ENCODE measurements around the gene ZNF514.
A peak's percentile ranks its signal among the peaks of the same experiment; 100 is the strongest.
"Not testable (repeated sequence)": the region's sequence is repeated elsewhere in the genome, so short reads cannot be mapped to it uniquely, and the experiment has no call there.

ZNF514 gene

GRCh38 chr2:95192956-95193355 is 33.3 kb upstream of the ZNF514 start:
- H3K27ac ChIP-seq, result not testable (repeated sequence)
- TF ChIP-seq, protein P1, sequence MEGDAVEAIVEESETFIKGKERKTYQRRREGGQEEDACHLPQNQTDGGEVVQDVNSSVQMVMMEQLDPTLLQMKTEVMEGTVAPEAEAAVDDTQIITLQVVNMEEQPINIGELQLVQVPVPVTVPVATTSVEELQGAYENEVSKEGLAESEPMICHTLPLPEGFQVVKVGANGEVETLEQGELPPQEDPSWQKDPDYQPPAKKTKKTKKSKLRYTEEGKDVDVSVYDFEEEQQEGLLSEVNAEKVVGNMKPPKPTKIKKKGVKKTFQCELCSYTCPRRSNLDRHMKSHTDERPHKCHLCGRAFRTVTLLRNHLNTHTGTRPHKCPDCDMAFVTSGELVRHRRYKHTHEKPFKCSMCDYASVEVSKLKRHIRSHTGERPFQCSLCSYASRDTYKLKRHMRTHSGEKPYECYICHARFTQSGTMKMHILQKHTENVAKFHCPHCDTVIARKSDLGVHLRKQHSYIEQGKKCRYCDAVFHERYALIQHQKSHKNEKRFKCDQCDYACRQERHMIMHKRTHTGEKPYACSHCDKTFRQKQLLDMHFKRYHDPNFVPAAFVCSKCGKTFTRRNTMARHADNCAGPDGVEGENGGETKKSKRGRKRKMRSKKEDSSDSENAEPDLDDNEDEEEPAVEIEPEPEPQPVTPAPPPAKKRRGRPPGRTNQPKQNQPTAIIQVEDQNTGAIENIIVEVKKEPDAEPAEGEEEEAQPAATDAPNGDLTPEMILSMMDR (IDR thresholded peaks at IDR 0.05), result peak; percentile 73

- no peak overlapping the region for H3K27ac ChIP-seq
- TF ChIP-seq, protein P1 (IDR thresholded peaks at IDR 0.05), result no peak
- TF ChIP-seq ZFX (IDR thresholded peaks at IDR 0.05; ENCODE audit: borderline replicate concordance), result no peak
These were observed 26.3 kb upstream of the ZNF514 start for GRCh38 chr2:95185973-95186372.

DNA sequence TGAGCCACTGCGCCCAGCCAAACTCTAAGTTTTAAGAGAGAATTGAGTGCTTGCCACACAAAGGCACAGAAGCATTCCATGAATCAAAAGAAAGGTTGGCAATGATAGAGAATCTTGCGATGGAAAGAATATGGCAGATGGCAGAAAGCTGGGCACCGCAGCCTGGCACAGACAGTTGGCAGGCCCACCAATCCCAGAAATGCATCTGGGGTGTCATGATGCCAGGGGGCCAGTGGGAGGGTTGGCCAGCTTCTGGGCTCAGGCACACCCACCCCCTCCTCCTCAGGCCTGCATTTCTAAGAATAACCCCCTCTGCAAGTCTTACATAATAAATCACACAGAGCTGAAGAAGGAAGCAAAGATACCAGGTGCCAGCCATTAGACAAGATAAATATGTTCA is 25.5 kb upstream of the ZNF514 start:
- H3K27ac ChIP-seq, result no peak overlapping the region
- TF ChIP-seq ZFX (IDR thresholded peaks at IDR 0.05; ENCODE audit: borderline replicate concordance), result no peak
- TF ChIP-seq, protein P1 (IDR thresholded peaks at IDR 0.05), result no peak

DNA sequence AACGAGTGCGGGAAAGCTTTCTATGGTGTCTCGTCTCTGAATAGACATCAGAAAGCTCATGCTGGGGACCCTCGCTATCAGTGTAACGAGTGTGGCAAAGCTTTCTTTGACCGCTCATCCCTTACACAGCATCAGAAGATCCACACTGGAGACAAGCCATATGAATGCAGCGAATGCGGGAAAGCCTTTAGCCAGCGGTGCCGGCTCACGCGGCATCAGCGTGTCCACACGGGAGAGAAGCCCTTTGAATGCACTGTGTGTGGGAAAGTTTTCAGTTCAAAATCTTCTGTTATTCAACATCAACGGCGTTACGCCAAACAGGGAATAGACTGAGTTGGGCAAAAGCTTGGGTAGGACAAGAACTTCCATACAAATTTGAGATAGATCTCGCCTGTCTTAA is 22.1 kb upstream of the ZNF514 start:
- H3K27ac ChIP-seq, result no peak overlapping the region
- TF ChIP-seq ZFX (IDR thresholded peaks at IDR 0.05; ENCODE audit: borderline replicate concordance), result no peak
- TF ChIP-seq, protein P1 (IDR thresholded peaks at IDR 0.05), result no peak

- TF ChIP-seq, protein P1 (IDR thresholded peaks at IDR 0.05), result no peak
- no peak for TF ChIP-seq ZFX (IDR thresholded peaks at IDR 0.05; ENCODE audit: borderline replicate concordance)
These were observed 19.8 kb upstream of the ZNF514 start for GRCh38 chr2:95179451-95179850.

GRCh38 chr2:95174031-95174542 is 14.4 kb upstream of the ZNF514 start:
- no peak overlapping the region for H3K27ac ChIP-seq
- no peak for TF ChIP-seq ZFX (IDR thresholded peaks at IDR 0.05; ENCODE audit: borderline replicate concordance)
- TF ChIP-seq, protein P1 (IDR thresholded peaks at IDR 0.05), result no peak

More at GRCh38 chr2:95179451-95179850, 19.8 kb upstream of the ZNF514 start:
- no peak overlapping the region for H3K27ac ChIP-seq

DNA sequence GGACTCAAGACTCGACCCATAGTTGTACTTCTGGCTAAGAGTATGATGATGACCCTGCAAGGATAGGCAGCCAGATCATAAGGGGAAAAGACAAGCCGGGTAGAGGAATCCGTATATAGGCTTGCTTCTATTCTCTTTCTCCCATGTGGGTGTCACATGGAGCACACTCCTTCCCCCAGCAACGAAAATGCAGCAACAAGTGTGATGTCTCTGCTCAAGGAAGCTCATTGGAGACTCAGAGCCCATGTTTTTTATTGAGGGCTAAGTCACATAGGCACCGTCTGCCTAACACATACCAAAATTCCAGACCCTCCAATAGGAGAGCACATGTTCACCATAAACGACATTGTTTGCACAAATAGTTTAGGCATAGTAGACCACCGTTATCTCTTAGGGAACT is 12.3 kb upstream of the ZNF514 start:
- TF ChIP-seq ZFX (IDR thresholded peaks at IDR 0.05; ENCODE audit: borderline replicate concordance), result no peak
- TF ChIP-seq, protein P1 (IDR thresholded peaks at IDR 0.05), result no peak

More for the DNA sequence above, 12.3 kb upstream of the ZNF514 start:
- H3K27ac ChIP-seq, result no peak overlapping the region

Measured in 22Rv1 (cell line).